ENCODE data around the gene CNN1. TPM values are rescaled to one million over a fixed set of nuclear protein-coding genes. Genes with fewer than 3 reads are reported as not detected.

CNN1 gene
- total and polyA plus RNA-seq, 2 of the 13 experiments (the other 11 are each of a cell fraction or from before 2014, with no cell fraction given), result 0.70 to 1.1 TPM

GRCh38 chr19:11528551-11529341 is 9.9 kb upstream of the CNN1 start, which contains the start of gene ECSIT (continued):
- TF ChIP-seq MLLT10 (CRISPR knock-in tag; IDR thresholded peaks at IDR 0.05), result no peak
- TF ChIP-seq ZFAT (CRISPR knock-in tag; conservative IDR thresholded peaks at IDR 0.05), result 0 out of 2 replicates have a peak, but pooled peaks have one; percentile 18
- TF ChIP-seq ATF3 (CRISPR knock-in tag; IDR thresholded peaks at IDR 0.05), result peak; percentile 69
- peak; percentile 66; the same call in 1 of the 2 replicates for TF ChIP-seq ZBTB38 (CRISPR knock-in tag; IDR thresholded peaks at IDR 0.05)
- TF ChIP-seq DPF2 (CRISPR knock-in tag; IDR thresholded peaks at IDR 0.05; ENCODE audit: borderline replicate concordance, low read depth), result no peak
- TF ChIP-seq NFAT5 (CRISPR knock-in tag; IDR thresholded peaks at IDR 0.05), result no peak
- no peak for TF ChIP-seq HNF4G (IDR thresholded peaks at IDR 0.05; ENCODE audit: borderline replicate concordance, low read depth, low read length)
- no peak for TF ChIP-seq HNF4G (CRISPR knock-in tag; IDR thresholded peaks at IDR 0.05; ENCODE audit: borderline replicate concordance, low read depth)
- peak; percentile 90; the same call in 1 of the 2 replicates for TF ChIP-seq ZNF430 (CRISPR knock-in tag; IDR thresholded peaks at IDR 0.05)
- TF ChIP-seq ZNF510 (CRISPR knock-in tag; IDR thresholded peaks at IDR 0.05; ENCODE audit: low read depth), result no peak
- TF ChIP-seq NFRKB (IDR thresholded peaks at IDR 0.05), result peak; percentile 61
- TF ChIP-seq KLF12 (CRISPR knock-in tag; IDR thresholded peaks at IDR 0.05; ENCODE audit: borderline replicate concordance), result no peak
- no peak for TF ChIP-seq TERF1 (CRISPR knock-in tag; IDR thresholded peaks at IDR 0.05)
- peak; percentile 80; the same call in 1 of the 2 replicates for TF ChIP-seq SALL2 (CRISPR knock-in tag; IDR thresholded peaks at IDR 0.05)
- peak; percentile 62; the same call in 1 of the 2 replicates for TF ChIP-seq CEBPG (CRISPR knock-in tag; IDR thresholded peaks at IDR 0.05)
- TF ChIP-seq ZNF652 (CRISPR knock-in tag; IDR thresholded peaks at IDR 0.05; ENCODE audit: borderline replicate concordance, low read depth), result 0 out of 2 replicates have a peak, but pooled peaks have one; percentile 9
- TF ChIP-seq PHF21A (CRISPR knock-in tag; IDR thresholded peaks at IDR 0.05), result peak; percentile 62
- no peak for TF ChIP-seq ZNF10 (CRISPR knock-in tag; IDR thresholded peaks at IDR 0.05; ENCODE audit: borderline replicate concordance, low read depth)
- peak; percentile 44; the same call in 1 of the 2 replicates for TF ChIP-seq NCOA2 (CRISPR knock-in tag; IDR thresholded peaks at IDR 0.05)
- TF ChIP-seq KDM3A (CRISPR knock-in tag; IDR thresholded peaks at IDR 0.05; ENCODE audit: low read depth), result peak; percentile 70
- TF ChIP-seq ZNF331 (CRISPR knock-in tag; IDR thresholded peaks at IDR 0.05), result no peak; the same call in 1 of the 2 replicates
- TF ChIP-seq ZNF484 (CRISPR knock-in tag; IDR thresholded peaks at IDR 0.05; ENCODE audit: borderline replicate concordance, low read depth), result no peak
- no peak for TF ChIP-seq ETS1 (CRISPR knock-in tag; IDR thresholded peaks at IDR 0.05)

Measured in HepG2 (cell line).